ENCODE measurements around the gene CD24.

Gene CD24

DNA sequence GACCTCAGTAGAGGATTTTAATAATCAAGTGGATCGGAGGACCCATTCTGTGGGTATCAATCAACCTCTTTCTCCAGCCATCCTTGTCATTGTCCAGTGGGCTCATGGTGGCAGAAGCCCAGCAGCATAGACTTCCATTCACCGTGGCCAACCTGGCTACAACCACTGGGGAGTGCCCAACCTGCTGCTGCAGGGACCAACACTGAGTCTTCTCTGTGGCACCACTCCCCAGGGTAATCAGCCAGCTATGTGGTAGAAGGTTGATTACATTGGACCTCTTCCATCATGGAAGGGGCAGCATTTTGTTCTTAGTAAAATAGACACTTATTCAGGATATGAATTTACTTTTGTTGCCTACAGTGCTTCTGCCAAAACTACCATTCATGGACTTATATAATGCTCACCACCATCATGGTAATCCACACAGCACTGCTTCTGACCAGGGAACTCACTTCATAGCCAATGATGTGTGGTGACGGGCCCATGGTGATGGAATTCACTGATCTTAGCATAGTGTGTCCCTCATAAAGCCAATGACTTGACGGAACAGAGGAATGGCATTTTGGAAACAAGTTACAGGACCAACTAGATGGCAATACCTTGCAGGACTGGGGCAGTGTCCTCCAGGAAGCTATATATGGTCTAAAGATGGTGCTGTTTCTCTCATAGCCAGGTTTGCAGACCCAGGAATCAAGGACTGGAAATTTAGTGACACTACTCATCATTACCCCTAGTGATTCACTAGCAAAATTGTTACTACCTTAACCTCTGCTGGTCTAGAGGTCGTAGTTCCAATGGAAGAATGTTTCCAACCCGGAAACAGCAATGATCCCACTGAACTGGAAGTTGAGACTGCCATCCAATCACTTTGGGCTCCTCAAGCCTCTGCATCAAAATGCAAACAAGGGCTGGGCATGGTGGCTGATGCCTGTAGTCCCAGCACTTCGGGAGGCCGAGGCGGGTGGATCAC is 7.6 kb downstream of the CD24 start:
- no peak for DNase-seq

GRCh38 chr6:106966229-106966628 is 8.3 kb downstream of the CD24 start:
- no peak for DNase-seq

DNA sequence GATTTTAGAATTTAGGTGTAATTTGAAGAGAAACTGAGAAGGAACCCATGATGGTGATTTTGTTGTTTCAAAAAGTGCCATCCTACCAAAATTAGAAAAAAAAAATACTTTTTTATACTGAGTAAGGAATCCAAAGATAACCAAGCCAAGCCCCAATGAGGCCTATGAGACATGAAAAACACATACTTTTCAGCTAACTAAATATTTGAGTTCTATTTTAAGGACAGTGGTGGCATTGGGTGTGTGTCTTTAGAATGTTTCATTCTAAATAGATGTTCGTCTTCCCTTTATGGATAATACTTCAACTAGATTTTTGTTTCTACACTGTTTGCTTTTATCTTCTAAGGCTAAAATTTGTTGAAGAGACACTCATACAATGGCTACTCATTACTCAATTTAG is 9.6 kb downstream of the CD24 start:
- no peak for DNase-seq

DNA sequence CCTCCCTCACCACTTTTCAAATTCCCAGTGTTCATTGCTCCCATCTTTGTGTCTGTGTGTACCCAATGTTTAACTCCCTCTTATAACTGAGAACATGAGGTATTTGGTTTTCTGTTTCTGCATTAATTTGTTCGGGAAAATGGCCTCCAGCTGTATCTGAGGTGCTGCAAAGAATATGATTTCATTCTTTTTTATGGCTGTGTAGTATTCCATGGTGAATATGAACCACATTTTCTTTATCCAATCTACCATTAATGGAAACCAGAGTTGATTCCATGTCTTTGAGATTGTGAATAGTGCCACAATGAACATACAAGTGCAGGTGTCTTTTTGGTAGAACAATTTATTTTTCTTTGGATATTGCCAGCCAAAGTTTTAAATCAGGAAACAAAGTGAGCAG is 10.4 kb downstream of the CD24 start:
- DNase-seq = no peak

DNA sequence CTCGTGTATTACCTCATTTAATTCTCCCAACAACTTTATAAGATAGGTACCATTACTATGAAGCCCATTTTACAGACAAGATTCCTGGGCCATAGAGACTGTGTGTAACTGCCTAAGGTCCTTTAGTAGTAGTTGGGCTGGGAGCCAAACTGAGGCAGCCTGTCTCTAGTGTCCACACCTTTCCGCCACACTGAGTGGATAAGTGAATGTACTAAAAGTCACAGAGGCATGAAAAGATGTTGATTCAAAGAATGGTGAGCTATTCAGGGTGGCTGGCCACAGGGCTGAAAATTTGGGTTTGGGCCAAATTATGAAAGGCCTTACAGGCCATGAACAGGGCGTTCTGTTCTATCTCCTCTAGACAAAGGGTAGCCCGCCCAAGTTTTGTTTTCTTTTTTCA is 11.0 kb downstream of the CD24 start:
- no peak for DNase-seq

DNA sequence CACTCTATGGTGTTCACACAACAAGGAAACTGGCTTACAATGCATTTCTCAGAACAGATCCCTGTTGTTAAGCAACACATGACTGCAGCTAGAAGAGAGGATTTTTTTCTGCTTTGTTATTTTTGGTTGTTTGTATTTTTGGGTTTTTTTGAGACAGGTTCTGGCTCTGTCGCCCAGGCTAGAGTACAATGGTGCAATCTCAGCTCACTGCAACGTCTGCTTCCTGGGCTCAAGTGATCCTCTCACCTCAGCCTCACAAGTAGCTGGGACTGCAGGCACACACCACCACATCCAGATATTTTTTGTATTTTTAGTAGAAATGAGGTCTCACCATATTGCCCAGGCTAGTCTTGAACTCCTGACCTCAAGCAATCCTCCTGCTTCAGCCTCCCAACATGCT is 12.7 kb downstream of the CD24 start:
- no peak for DNase-seq

GRCh38 chr6:106961136-106961535 is 13.4 kb downstream of the CD24 start:
- no peak for DNase-seq

GRCh38 chr6:106959985-106960384 is 14.5 kb downstream of the CD24 start:
- DNase-seq = no peak

DNA sequence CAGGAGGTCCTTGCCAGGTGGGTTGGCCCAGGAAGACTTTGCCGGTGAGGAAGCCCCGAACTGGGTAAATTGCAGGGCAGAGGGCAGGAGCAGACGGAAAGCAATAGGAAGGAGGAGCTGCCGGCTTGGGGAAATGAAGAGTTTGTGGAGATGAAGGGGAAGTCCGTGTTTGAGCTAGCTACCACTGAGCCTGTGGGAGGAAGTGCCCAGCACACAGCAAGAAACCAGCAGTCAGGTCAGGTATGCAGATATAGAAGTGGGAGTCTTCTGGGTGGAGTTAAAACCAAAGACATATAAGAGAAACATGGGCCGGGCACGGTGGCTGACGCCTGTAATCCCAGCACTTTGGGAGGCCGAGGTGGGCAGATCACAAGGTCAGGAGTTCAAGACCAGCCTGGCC is 34.7 kb downstream of the CD24 start:
- no peak for DNase-seq

- DNase-seq = no peak
These were observed 35.3 kb downstream of the CD24 start for GRCh38 chr6:106939208-106939607.

DNA sequence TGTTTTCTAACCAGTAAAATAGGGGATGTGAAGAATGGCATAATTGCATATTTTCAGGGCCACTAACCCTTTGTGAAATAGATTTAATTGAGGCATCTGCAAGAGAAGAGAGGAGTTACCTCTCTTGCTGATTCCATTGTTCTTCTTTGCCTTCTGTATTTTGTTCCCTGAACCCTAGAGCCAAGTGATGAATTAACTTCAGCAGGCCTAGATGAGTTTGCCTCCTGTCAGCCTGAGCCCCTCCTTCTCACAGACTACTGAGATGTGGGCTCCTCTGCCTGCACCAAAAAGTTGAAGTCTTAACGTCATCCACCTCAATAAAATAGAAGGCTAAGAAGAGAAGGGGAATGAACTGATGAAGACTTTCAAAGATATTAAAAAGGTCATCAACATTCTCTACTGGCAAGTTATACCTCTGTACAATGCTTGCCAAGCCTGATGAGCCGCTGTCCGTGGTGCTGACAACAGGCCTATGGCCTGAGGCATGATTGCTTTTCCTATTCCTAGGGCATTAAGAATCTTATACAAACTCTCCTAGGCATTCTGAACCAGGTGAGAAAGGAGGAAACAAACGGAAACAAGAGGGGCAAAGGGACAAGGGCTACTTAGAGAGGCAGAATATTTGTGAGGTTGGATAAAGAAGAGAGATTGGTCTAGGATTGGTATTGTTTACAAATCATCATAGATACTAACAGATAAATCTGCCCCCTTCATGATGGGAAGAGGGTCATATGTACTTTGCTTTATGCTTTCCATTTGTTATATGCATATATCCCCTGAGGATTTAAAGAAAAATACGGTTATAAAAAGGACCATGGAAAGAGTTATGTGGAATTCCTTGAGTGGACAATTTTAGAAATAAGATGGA is 46.8 kb downstream of the CD24 start:
- no peak for DNase-seq

DNA sequence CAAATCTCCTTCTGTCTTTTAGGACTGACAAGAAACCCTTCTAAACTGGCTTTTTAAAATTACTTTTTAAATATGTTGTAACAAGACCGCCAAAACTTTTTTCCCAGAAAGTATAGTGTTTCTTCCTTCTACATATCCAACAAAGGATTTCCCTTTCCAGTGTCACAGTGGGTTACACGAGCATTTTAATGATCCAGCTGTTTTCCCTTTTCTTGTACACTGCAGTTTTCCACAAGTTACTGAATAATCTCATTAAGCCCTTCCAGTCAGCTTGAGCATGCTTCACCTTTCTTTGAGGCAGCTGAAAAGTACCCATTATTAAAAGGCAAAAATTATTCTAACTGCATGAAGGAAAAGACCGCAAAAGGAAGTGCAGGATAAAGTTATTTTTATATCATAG is 48.6 kb downstream of the CD24 start:
- no peak for DNase-seq

GRCh38 chr6:106924694-106925523 is 49.6 kb downstream of the CD24 start:
- DNase-seq = no peak

DNA sequence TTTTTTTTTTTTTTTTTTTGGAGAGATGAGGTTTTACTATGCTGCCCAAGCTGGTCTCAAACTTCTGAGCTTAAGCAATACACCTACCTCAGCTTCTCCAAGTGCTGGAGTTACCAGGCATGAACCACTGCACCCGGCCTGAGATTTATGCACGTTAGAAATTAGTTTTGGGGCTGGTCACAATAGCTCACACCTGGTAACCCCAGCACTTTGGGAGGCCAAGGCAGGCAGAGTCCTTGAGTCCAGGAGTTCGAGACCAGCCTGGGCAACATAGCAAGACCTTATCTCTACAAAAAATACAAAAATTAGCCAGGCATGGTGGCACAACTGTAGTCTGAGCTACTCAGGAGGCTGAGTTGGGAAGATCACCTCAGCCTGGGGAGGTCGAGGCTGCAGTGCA is 51.9 kb downstream of the CD24 start:
- DNase-seq = no peak

Data from CD4-positive, alpha-beta T cell treated with Interleukin-4 for 4 hours (primary cell).